Transverse colon (tissue), 4 donors: ENCODE measurements around the gene GPR62.

Source experiments
- CTCF ChIP-seq, 5 experiments: fragments of 200-600 bp in 3 of 5; fragments of 450-650 bp in 2 of 5; sonication (generic) in 3 of 5; IDR thresholded peaks; 1 replicate in 2 of 5; 2 replicates in 3 of 5; pipeline ENCODE4 v1.5.1; 2016 to 2017; ENCODE audit warnings: antibody characterized with exemption in 5 of 5, inconsistent platforms in 3 of 5, mild to moderate bottlenecking in 2 of 5, moderate library complexity in 1 of 5
- EP300 ChIP-seq: sonication (generic); formaldehyde crosslinking; IDR thresholded peaks from one replicate; pipeline ENCODE4 v1.6.1; 2017; ENCODE audit warnings: antibody characterized with exemption, low read depth
- POLR2A ChIP-seq: fragments of 450-650 bp; IDR thresholded peaks from one replicate; pipeline ENCODE4 v1.6.1; 2016; ENCODE audit warnings: antibody characterized with exemption, mild to moderate bottlenecking, moderate library complexity
- POLR2AphosphoS5 ChIP-seq, 3 donors: sonication (generic); formaldehyde crosslinking; IDR thresholded peaks; one replicate each; pipeline ENCODE4 v1.6.1; 2016; ENCODE audit warnings: antibody characterized with exemption in 3 of 3

GRCh38 chr3:51929420-51930003, 25.7 kb upstream of the GPR62 start:
- TF ChIP-seq CTCF (IDR thresholded peaks at IDR 0.05) (no peak), POLR2AphosphoS5 (IDR thresholded peaks at IDR 0.05) (no peak), POLR2A (no peak), EP300 (no peak)
